H1 (cell line): Measurements from ENCODE around the gene POLR2J. TPM values are rescaled to one million over a fixed set of nuclear protein-coding genes. Genes with fewer than 3 reads are reported as not detected.

Experiments
- ASH2L ChIP-seq: fragments of 200-600, 300-600 bp; sonication (generic); IDR thresholded peaks from one replicate; pipeline ENCODE4 v1.7.1; 2017; ENCODE audit warnings: low read length
- CTCF ChIP-seq, 3 experiments: IDR thresholded peaks; 1 replicate in 2 of 3; 2 replicates in 1 of 3; pipeline versions ENCODE4 v1.5.1 to v1.6.1; 2011; ENCODE audit warnings: low read length in 3 of 3, mild to moderate bottlenecking in 3 of 3, inconsistent platforms in 2 of 3, low read depth in 1 of 3, moderate library complexity in 1 of 3; ENCODE audit not compliant: insufficient read depth in 1 of 3; ENCODE audit errors: control extremely low read depth in 1 of 3
- GTF2F1 ChIP-seq: IDR thresholded peaks from 2 replicates; pipeline ENCODE4 v1.6.1; 2012; ENCODE audit warnings: low read depth, low read length, improper control_type of control experiment, borderline replicate concordance
- HDAC2 ChIP-seq, 2 experiments: fragments of 300-600 bp in 1 of 2; sonication (generic) in 1 of 2; IDR thresholded peaks; 2 replicates each; pipeline ENCODE4 v1.6.1; 2011 to 2012; ENCODE audit warnings: low read depth in 2 of 2, low read length in 2 of 2, mild to moderate bottlenecking in 2 of 2, moderate library complexity in 2 of 2, borderline replicate concordance in 1 of 2, inconsistent platforms in 1 of 2
- JUN ChIP-seq: IDR thresholded peaks from 2 replicates; pipeline ENCODE4 v1.6.1; 2011; ENCODE audit warnings: low read depth, mild to moderate bottlenecking, improper control_type of control experiment, low read length
- KDM4A ChIP-seq: IDR thresholded peaks from one replicate; pipeline ENCODE4 v1.7.1; 2012; ENCODE audit warnings: low read depth, mild to moderate bottlenecking, moderate library complexity, low read length, inconsistent platforms; ENCODE audit not compliant: severe bottlenecking
- MAX ChIP-seq: IDR thresholded peaks from 2 replicates; pipeline ENCODE4 v1.6.1; 2012; ENCODE audit warnings: inconsistent platforms
- NRF1 ChIP-seq: IDR thresholded peaks from 2 replicates; pipeline ENCODE4 v1.6.1; 2011; ENCODE audit warnings: mild to moderate bottlenecking, low read depth, low read length, improper control_type of control experiment
- PHF8 ChIP-seq: fragments of 200-600 bp; sonication (generic); conservative IDR thresholded peaks from 2 replicates; pipeline ENCODE4 v1.7.1; 2012; ENCODE audit warnings: low read depth, mild to moderate bottlenecking, inconsistent platforms, low read length, moderate library complexity
- RAD21 ChIP-seq, 2 experiments: IDR thresholded peaks in 1 of 2; conservative IDR thresholded peaks in 1 of 2; 2 replicates each; pipeline ENCODE4 v1.6.1; 2011; ENCODE audit warnings: low read depth in 2 of 2, low read length in 2 of 2, improper control_type of control experiment in 1 of 2, inconsistent platforms in 1 of 2, mild to moderate bottlenecking in 1 of 2, moderate library complexity in 1 of 2
- SIN3A ChIP-seq, 2 experiments: IDR thresholded peaks in 1 of 2; conservative IDR thresholded peaks in 1 of 2; 2 replicates each; pipeline ENCODE4 v1.6.1; 2011 to 2012; ENCODE audit warnings: low read length in 2 of 2, improper control_type of control experiment in 1 of 2, low read depth in 1 of 2, mild to moderate bottlenecking in 1 of 2
- SIX5 ChIP-seq: IDR thresholded peaks from 2 replicates; pipeline ENCODE4 v1.6.1; 2011; ENCODE audit warnings: mild to moderate bottlenecking, low read depth, low read length
- SP1 ChIP-seq: IDR thresholded peaks from 2 replicates; pipeline ENCODE4 v1.6.1; 2011; ENCODE audit warnings: low read depth, low read length
- TAF7 ChIP-seq: optimal IDR thresholded peaks from 2 replicates; pipeline ENCODE3; 2011; ENCODE audit warnings: low read depth, mild to moderate bottlenecking, inconsistent platforms, low read length, moderate library complexity, borderline replicate concordance
- TBP ChIP-seq: IDR thresholded peaks from 2 replicates; pipeline ENCODE4 v1.6.1; 2011; ENCODE audit warnings: low read depth, low read length, improper control_type of control experiment
- USF2 ChIP-seq: IDR thresholded peaks from 2 replicates; pipeline ENCODE4 v1.6.1; 2011; ENCODE audit warnings: low read length, improper control_type of control experiment
- YY1 ChIP-seq: IDR thresholded peaks from 2 replicates; pipeline ENCODE4 v1.6.1; 2011; ENCODE audit warnings: low read depth, mild to moderate bottlenecking, low read length
- polyA plus RNA-seq, 7 experiments: library from polyadenylated mRNA; depleted of rRNA in 3 of 7; stranded (reverse) in 5 of 7; unstranded in 2 of 7; fragments of >200 nt in 5 of 7; fragments of 200-250 nt in 2 of 7; gene quantifications; 1 replicate in 5 of 7; 2 replicates in 1 of 7; 4 replicates in 1 of 7; pipeline versions ENCODE4 v1.2.1 to v1.2.3, GENCODE V29; 2011 to 2013; ENCODE audit warnings: missing spikeins in 2 of 7, mixed read lengths in 2 of 7
- total RNA-seq: library from RNA; stranded (reverse); fragmentation: NEBNext Ultra II Directional; extraction: Animal tissue kit (Norgen Biotek cat#: 25700); gene quantifications from 2 replicates; pipeline ENCODE4 v1.2.1, GENCODE V29; 2021

Gene POLR2J
- total and polyA plus RNA-seq, 2 of the 8 experiments (the other 6 are each of a cell fraction or from before 2014, with no cell fraction given), result 54.1 to 113 TPM

GRCh38 chr7:102464577-102465280 is 14.0 kb downstream of the POLR2J start, which contains the start of the genes ALKBH4 and LRWD1 (continued):
- TF ChIP-seq CTCF (IDR thresholded peaks at IDR 0.05; ENCODE audit: control extremely low read depth in 1 of 3, insufficient read depth in 1 of 3, low read depth in 1 of 3, low read length in 3 of 3) (peak in 2 of 3 experiments; percentile 7 to 20; a peak in 3 of 4 replicates), SIX5 (peak; percentile 79), RAD21 (IDR thresholded peaks at IDR 0.05 in 1 of 2, conservative IDR thresholded peaks at IDR 0.05 in 1 of 2; ENCODE audit: low read depth in 2 of 2, low read length in 2 of 2) (peak in 1 of 2 experiments; percentile 0; a peak in 2 of 4 replicates), GTF2F1 (0 out of 2 replicates have a peak, but pooled peaks have one; percentile 15), MAX (peak; percentile 84), SIN3A (conservative IDR thresholded peaks at IDR 0.05 in 1 of 2, IDR thresholded peaks at IDR 0.05 in 1 of 2; ENCODE audit: low read depth in 1 of 2, low read length in 2 of 2) (peak in 1 of 2 experiments; percentile 53; a peak in 1 of 4 replicates), ASH2L (peak; percentile 65), SP1 (0 out of 2 replicates have a peak, but pooled peaks have one; percentile 22), KDM4A (peak; percentile 94), NRF1 (peak; percentile 81), PHF8 (peak; percentile 81), JUN (no peak), TBP (peak; percentile 11; the same call in 1 of the 2 replicates), USF2 (0 out of 2 replicates have a peak, but pooled peaks have one; percentile 9), TAF7 (peak; percentile 42), YY1 (peak; percentile 94), HDAC2 (IDR thresholded peaks at IDR 0.05; ENCODE audit: borderline replicate concordance in 1 of 2, low read depth in 2 of 2, low read length in 2 of 2) (peak; percentile 75 to 78; a peak in 3 of 4 replicates)
